DOHH2 (cell line): ENCODE measurements around the gene NDRG3.

Source experiments
- EZH2phosphoT487 ChIP-seq: fragments of 200-600 bp; sonication (generic); IDR thresholded peaks from 2 replicates; pipeline ENCODE4 v1.6.1; 2017; ENCODE audit warnings: borderline replicate concordance, mild to moderate bottlenecking, antibody characterized with exemption, low read length, moderate library complexity, mixed read lengths
- TF ChIP-seq, protein P1 (sequence below): fragments of 200-600 bp; sonication (generic); IDR thresholded peaks from one replicate; pipeline ENCODE4 v1.5.1; 2014; ENCODE audit warnings: antibody characterized with exemption, mild to moderate bottlenecking, low read depth, low read length; ENCODE audit not compliant: poor library complexity, severe bottlenecking

DNA sequence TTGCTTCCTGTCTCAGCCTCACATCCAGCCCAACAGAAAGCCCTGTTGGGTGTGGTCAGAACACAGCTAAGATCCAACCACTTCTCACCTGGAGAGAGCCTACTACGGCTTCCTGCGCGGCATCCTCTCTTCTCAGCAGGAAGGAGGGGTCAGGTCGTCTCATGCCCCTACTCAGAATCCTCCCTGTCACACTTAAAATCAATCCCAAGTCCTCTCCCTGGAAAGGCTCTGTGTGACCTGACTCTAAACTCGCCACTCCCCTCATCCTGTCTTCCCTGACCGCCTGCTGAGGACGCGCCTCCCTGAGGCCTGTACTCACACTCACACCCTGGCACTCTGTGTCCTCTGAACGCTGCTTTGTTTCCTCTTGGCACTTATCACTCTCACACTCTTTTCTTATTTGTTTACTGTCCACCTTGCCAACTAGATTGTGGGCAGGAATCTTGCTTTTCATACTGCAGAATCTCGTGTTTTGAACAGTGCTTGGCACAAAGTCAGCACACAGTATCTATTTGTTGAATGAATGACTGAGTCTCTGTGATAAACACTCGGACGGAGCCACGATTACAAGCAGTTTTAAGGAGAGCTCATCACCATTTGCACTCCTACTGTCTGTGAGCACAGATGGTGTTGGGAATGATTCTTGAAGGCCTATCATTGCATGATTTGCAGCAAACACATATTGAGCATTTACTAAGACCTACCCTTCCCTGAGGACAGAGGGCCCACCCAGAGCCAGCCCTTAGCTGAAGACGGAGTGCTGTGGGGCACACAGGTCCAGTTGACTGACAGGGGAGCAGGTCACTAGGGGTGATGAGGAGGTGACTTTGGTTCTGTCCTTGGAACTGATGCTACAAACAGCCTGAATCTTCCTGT is 121.6 kb downstream of the NDRG3 start:
- TF ChIP-seq, protein P1, sequence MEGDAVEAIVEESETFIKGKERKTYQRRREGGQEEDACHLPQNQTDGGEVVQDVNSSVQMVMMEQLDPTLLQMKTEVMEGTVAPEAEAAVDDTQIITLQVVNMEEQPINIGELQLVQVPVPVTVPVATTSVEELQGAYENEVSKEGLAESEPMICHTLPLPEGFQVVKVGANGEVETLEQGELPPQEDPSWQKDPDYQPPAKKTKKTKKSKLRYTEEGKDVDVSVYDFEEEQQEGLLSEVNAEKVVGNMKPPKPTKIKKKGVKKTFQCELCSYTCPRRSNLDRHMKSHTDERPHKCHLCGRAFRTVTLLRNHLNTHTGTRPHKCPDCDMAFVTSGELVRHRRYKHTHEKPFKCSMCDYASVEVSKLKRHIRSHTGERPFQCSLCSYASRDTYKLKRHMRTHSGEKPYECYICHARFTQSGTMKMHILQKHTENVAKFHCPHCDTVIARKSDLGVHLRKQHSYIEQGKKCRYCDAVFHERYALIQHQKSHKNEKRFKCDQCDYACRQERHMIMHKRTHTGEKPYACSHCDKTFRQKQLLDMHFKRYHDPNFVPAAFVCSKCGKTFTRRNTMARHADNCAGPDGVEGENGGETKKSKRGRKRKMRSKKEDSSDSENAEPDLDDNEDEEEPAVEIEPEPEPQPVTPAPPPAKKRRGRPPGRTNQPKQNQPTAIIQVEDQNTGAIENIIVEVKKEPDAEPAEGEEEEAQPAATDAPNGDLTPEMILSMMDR, result no peak
- TF ChIP-seq EZH2phosphoT487, result no peak
